Stimulated activated CD4-positive, alpha-beta T cell treated with anti-CD3 and anti-CD28 coated beads, Interleukin-1b, Interleukin-23, amount 100 ng/mL, for 24 hours (primary cell): ENCODE measurements around the gene KIFC1.
A peak's percentile ranks its signal among the peaks of the same experiment; 100 is the strongest.

Experiments
- DNase-seq, 4 experiments: peaks; one replicate each; pipeline ENCODE4 v3.0.0-alpha.2; 2020; ENCODE audit warnings: low read depth in 4 of 4, low spot score in 1 of 4

KIFC1 gene

GRCh38 chr6:33425668-33426577 lies 34.3 kb downstream of the KIFC1 start:
- DNase-seq, result peak in 2 of 4 experiments; percentile 63 to 86

- DNase-seq, result no peak
These were observed 35.2 kb downstream of the KIFC1 start for GRCh38 chr6:33426590-33427511.

- no peak for DNase-seq
These were observed 36.1 kb downstream of the KIFC1 start for GRCh38 chr6:33427585-33428223.

- no peak for DNase-seq
These were observed 36.8 kb downstream of the KIFC1 start for GRCh38 chr6:33428224-33428965.

GRCh38 chr6:33428966-33429749 lies 37.5 kb downstream of the KIFC1 start:
- DNase-seq, result no peak

GRCh38 chr6:33429750-33430052 lies 38.1 kb downstream of the KIFC1 start:
- no peak for DNase-seq

GRCh38 chr6:33430334-33430733 lies 38.7 kb downstream of the KIFC1 start:
- no peak for DNase-seq

- peak in 2 of 4 experiments; percentile 69 to 76 for DNase-seq
These were observed 39.6 kb downstream of the KIFC1 start for GRCh38 chr6:33430991-33431879.

GRCh38 chr6:33431880-33432541 lies 40.4 kb downstream of the KIFC1 start:
- no peak for DNase-seq

GRCh38 chr6:33432546-33432945 lies 40.9 kb downstream of the KIFC1 start:
- no peak for DNase-seq

- no peak for DNase-seq
These were observed 41.4 kb downstream of the KIFC1 start for GRCh38 chr6:33433001-33433543.

- DNase-seq, result no peak
These were observed 42.0 kb downstream of the KIFC1 start for GRCh38 chr6:33433544-33434191.

- no peak for DNase-seq
These were observed 43.3 kb downstream of the KIFC1 start for GRCh38 chr6:33434961-33435360.

- no peak for DNase-seq
These were observed 46.0 kb downstream of the KIFC1 start for GRCh38 chr6:33437666-33438065.

- DNase-seq, result no peak
These were observed 47.5 kb downstream of the KIFC1 start for GRCh38 chr6:33438978-33439594.

- DNase-seq, result no peak
These were observed 48.5 kb downstream of the KIFC1 start for GRCh38 chr6:33439956-33440648.
